MM.1S (cell line): ENCODE data around the gene KAT7.

Experiments
- DNase-seq: peaks from one replicate; pipeline ENCODE4 v3.0.0-alpha.2; 2015
- H2AFZ ChIP-seq: fragments of 300-600 bp; sonication (generic); 2 replicates; pipeline ENCODE4 v1.6.0; 2016; ENCODE audit warnings: antibody characterized with exemption, low read length
- H3F3A ChIP-seq: fragments of 300-600 bp; sonication (generic); 2 replicates; pipeline ENCODE4 v1.6.1; 2016; ENCODE audit warnings: mild to moderate bottlenecking, antibody characterized with exemption, low read length, moderate library complexity, mixed read lengths; ENCODE audit not compliant: insufficient read depth
- H3K27ac ChIP-seq: fragments of 300-600 bp; sonication (generic); 2 replicates; pipeline ENCODE4 v1.5.1; 2016; ENCODE audit warnings: mild to moderate bottlenecking, low read length
- H3K27me3 ChIP-seq: fragments of 300-600 bp; sonication (generic); replicated peaks from 2 replicates; pipeline ENCODE4 v1.6.0; 2016; ENCODE audit warnings: low read length; ENCODE audit not compliant: insufficient read depth
- H3K36me3 ChIP-seq: fragments of 300-600 bp; sonication (generic); replicated peaks from 2 replicates; pipeline ENCODE4 v1.6.1; 2016; ENCODE audit warnings: mild to moderate bottlenecking, low read length, mixed read lengths; ENCODE audit not compliant: insufficient read depth
- H3K4me1 ChIP-seq: fragments of 300-600 bp; sonication (generic); 2 replicates; pipeline ENCODE4 v1.6.1; 2016; ENCODE audit warnings: low read length, mixed read lengths
- H3K4me2 ChIP-seq: fragments of 300-600 bp; sonication (generic); 2 replicates; pipeline ENCODE4 v1.6.0; 2016; ENCODE audit warnings: low read depth, low read length
- H3K4me3 ChIP-seq: fragments of 300-600 bp; sonication (generic); 2 replicates; pipeline ENCODE4 v1.5.1; 2016; ENCODE audit warnings: low read length, mixed read lengths
- H3K79me2 ChIP-seq: fragments of 300-600 bp; sonication (generic); 2 replicates; pipeline ENCODE4 v1.6.1; 2016; ENCODE audit warnings: mixed run types, low read length, mixed read lengths
- H3K9ac ChIP-seq: fragments of 300-600 bp; sonication (generic); 2 replicates; pipeline ENCODE4 v1.6.1; 2016; ENCODE audit warnings: low read length, mixed read lengths
- H3K9me2 ChIP-seq: fragments of 300-600 bp; sonication (generic); replicated peaks from 2 replicates; pipeline ENCODE4 v1.6.1; 2016; ENCODE audit warnings: mild to moderate bottlenecking, low read length, mixed read lengths; ENCODE audit not compliant: insufficient read depth
- H3K9me3 ChIP-seq: fragments of 300-600 bp; sonication (generic); replicated peaks from 2 replicates; pipeline ENCODE4 v1.6.1; 2016; ENCODE audit warnings: mild to moderate bottlenecking, low read length, mixed read lengths; ENCODE audit not compliant: insufficient read depth
- H4K20me1 ChIP-seq: fragments of 300-600 bp; sonication (generic); 2 replicates; pipeline ENCODE4 v1.6.1; 2016; ENCODE audit warnings: mild to moderate bottlenecking, low read length, moderate library complexity, mixed read lengths; ENCODE audit not compliant: insufficient read depth
- CTCF ChIP-seq: fragments of 300-600 bp; sonication (generic); IDR thresholded peaks from 2 replicates; pipeline ENCODE4 v1.5.1; 2016; ENCODE audit warnings: antibody characterized with exemption, low read length, mixed read lengths
- EZH2 ChIP-seq: fragments of 300-600 bp; sonication (generic); optimal IDR thresholded peaks from 2 replicates; pipeline ENCODE3; 2017; ENCODE audit warnings: low read depth, mild to moderate bottlenecking, antibody characterized with exemption, low read length, mixed read lengths
- EZH2phosphoT487 ChIP-seq: fragments of 300-600 bp; sonication (generic); IDR thresholded peaks from 2 replicates; pipeline ENCODE4 v1.6.1; 2018; ENCODE audit warnings: antibody characterized with exemption, low read length

The KAT7 gene

GRCh38 chr17:49870298-49870697 is 81.8 kb downstream of the KAT7 start:
- Histone ChIP-seq H3K27me3 (peaks cover 69% of the 10 kb centered on the region), H4K20me1 (no peaks in the 10 kb centered on the region), H3K36me3 (no peaks in the 10 kb centered on the region), H3F3A (no peaks in the 10 kb centered on the region), H3K9me2 (no peaks in the 10 kb centered on the region), H2AFZ (no peak overlapping the region), H3K9ac (no peak overlapping the region), H3K79me2 (no peaks in the 10 kb centered on the region), H3K27ac (no peak overlapping the region), H3K4me3 (no peak overlapping the region), H3K4me2 (no peak overlapping the region), H3K4me1 (no peaks in the 10 kb centered on the region), H3K9me3 (no peaks in the 10 kb centered on the region)
- TF ChIP-seq EZH2phosphoT487, result no peak
- no peak for TF ChIP-seq CTCF
- no peak for TF ChIP-seq EZH2
- DNase-seq, result no peak

- Histone ChIP-seq H4K20me1 (no peaks in the 10 kb centered on the region), H3F3A (no peaks in the 10 kb centered on the region), H3K79me2 (no peaks in the 10 kb centered on the region), H3K36me3 (no peaks in the 10 kb centered on the region), H3K9me2 (no peaks in the 10 kb centered on the region), H3K4me2 (no peak overlapping the region), H3K9me3 (no peaks in the 10 kb centered on the region), H3K27me3 (peaks cover 69% of the 10 kb centered on the region), H3K9ac (no peak overlapping the region), H3K27ac (no peak overlapping the region), H2AFZ (no peak overlapping the region), H3K4me1 (no peaks in the 10 kb centered on the region), H3K4me3 (no peak overlapping the region)
- TF ChIP-seq EZH2, result no peak
- TF ChIP-seq CTCF, result no peak
- no peak for TF ChIP-seq EZH2phosphoT487
- DNase-seq, result no peak
These were observed 82.7 kb downstream of the KAT7 start for GRCh38 chr17:49871211-49871610.

GRCh38 chr17:49872754-49873377 is 84.4 kb downstream of the KAT7 start:
- Histone ChIP-seq H3K9me3 (no peaks in the 10 kb centered on the region), H3K27me3 (peaks cover 65% of the 10 kb centered on the region), H3K4me2 (no peak overlapping the region), H4K20me1 (no peaks in the 10 kb centered on the region), H3F3A (no peaks in the 10 kb centered on the region), H3K4me3 (no peak overlapping the region), H3K9me2 (no peaks in the 10 kb centered on the region), H3K36me3 (no peaks in the 10 kb centered on the region), H3K27ac (no peak overlapping the region), H3K4me1 (no peaks in the 10 kb centered on the region), H3K79me2 (no peaks in the 10 kb centered on the region), H2AFZ (no peak overlapping the region), H3K9ac (no peak overlapping the region)
- DNase-seq, result no peak
- no peak for TF ChIP-seq EZH2
- TF ChIP-seq EZH2phosphoT487, result no peak

- peaks cover 64% of the 10 kb centered on the region for H3K27me3 ChIP-seq
- no peaks in the 10 kb centered on the region for H3K9me2 ChIP-seq
- no peaks in the 10 kb centered on the region for H3F3A ChIP-seq
- no peak for DNase-seq
- no peaks in the 10 kb centered on the region for H3K9me3 ChIP-seq
- no peaks in the 10 kb centered on the region for H3K79me2 ChIP-seq
- H3K36me3 ChIP-seq, result no peaks in the 10 kb centered on the region
- no peaks in the 10 kb centered on the region for H4K20me1 ChIP-seq
- H2AFZ ChIP-seq, result no peak overlapping the region
- no peak for TF ChIP-seq EZH2phosphoT487
- TF ChIP-seq EZH2, result no peak
- TF ChIP-seq CTCF, result no peak
- no peak overlapping the region for H3K9ac ChIP-seq
- H3K4me1 ChIP-seq, result no peaks in the 10 kb centered on the region
- H3K4me3 ChIP-seq, result no peak overlapping the region
- no peak overlapping the region for H3K27ac ChIP-seq
- H3K4me2 ChIP-seq, result no peak overlapping the region
These were observed 85.0 kb downstream of the KAT7 start for GRCh38 chr17:49873466-49873865.
